KOPT-K1 (cell line): ENCODE measurements around the gene KIFC3.
A peak's percentile ranks its signal among the peaks of the same experiment; 100 is the strongest.

Experiments
- H3K27ac ChIP-seq: fragments of 200-600 bp; sonication (generic); 2 replicates; pipeline ENCODE4 v1.5.1; 2016; ENCODE audit warnings: antibody characterized with exemption, mild to moderate bottlenecking, low read depth, low read length; ENCODE audit not compliant: poor library complexity, severe bottlenecking
- H3K36me3 ChIP-seq: fragments of 200-600 bp; sonication (generic); 2 replicates; pipeline ENCODE4 v1.5.1; 2017; ENCODE audit warnings: antibody characterized with exemption, mild to moderate bottlenecking, low read length, moderate library complexity; ENCODE audit not compliant: insufficient read depth
- H3K9me3 ChIP-seq: fragments of 200-600 bp; sonication (generic); 2 replicates; pipeline ENCODE4 v1.5.1; 2017; ENCODE audit warnings: antibody characterized with exemption, low read length, mild to moderate bottlenecking; ENCODE audit not compliant: insufficient read depth, poor library complexity, severe bottlenecking

The KIFC3 gene

GRCh38 chr16:57743886-57744641 lies 58.2 kb downstream of the KIFC3 start:
- H3K9me3 ChIP-seq: no peaks in the 10 kb centered on the region
- no peak overlapping the region for H3K27ac ChIP-seq
- H3K36me3 ChIP-seq: peaks cover 72% of the 10 kb centered on the region

GRCh38 chr16:57743458-57743857 lies 58.8 kb downstream of the KIFC3 start:
- Histone ChIP-seq H3K27ac (no peak overlapping the region), H3K9me3 (no peaks in the 10 kb centered on the region), H3K36me3 (peaks cover 68% of the 10 kb centered on the region)

GRCh38 chr16:57742543-57742942 lies 59.7 kb downstream of the KIFC3 start:
- no peak overlapping the region for H3K27ac ChIP-seq
- H3K9me3 ChIP-seq: no peaks in the 10 kb centered on the region
- peaks cover 67% of the 10 kb centered on the region for H3K36me3 ChIP-seq

- no peak overlapping the region for H3K27ac ChIP-seq
- no peaks in the 10 kb centered on the region for H3K9me3 ChIP-seq
- peaks cover 67% of the 10 kb centered on the region for H3K36me3 ChIP-seq
These were observed 60.6 kb downstream of the KIFC3 start for GRCh38 chr16:57741660-57742191.

GRCh38 chr16:57740423-57741071 lies 61.7 kb downstream of the KIFC3 start:
- Histone ChIP-seq H3K36me3 (peaks cover 67% of the 10 kb centered on the region), H3K27ac (no peak overlapping the region), H3K9me3 (no peaks in the 10 kb centered on the region)

GRCh38 chr16:57739756-57740422 lies 62.4 kb downstream of the KIFC3 start:
- peaks cover 67% of the 10 kb centered on the region for H3K36me3 ChIP-seq
- H3K27ac ChIP-seq: no peak overlapping the region
- no peaks in the 10 kb centered on the region for H3K9me3 ChIP-seq

- H3K36me3 ChIP-seq: peaks cover 57% of the 10 kb centered on the region
These were observed 63.4 kb downstream of the KIFC3 start for GRCh38 chr16:57738844-57739243.

GRCh38 chr16:57736419-57737351 lies 65.6 kb downstream of the KIFC3 start:
- H3K36me3 ChIP-seq: peaks cover 36% of the 10 kb centered on the region; the same call in 1 of the 2 replicates
- peak overlapping the region; percentile 56 for H3K27ac ChIP-seq
- peaks cover 12% of the 10 kb centered on the region for H3K9me3 ChIP-seq

More at GRCh38 chr16:57738844-57739243, 63.4 kb downstream of the KIFC3 start:
- Histone ChIP-seq H3K27ac (no peak overlapping the region), H3K9me3 (no peaks in the 10 kb centered on the region)

- H3K9me3 ChIP-seq: peaks cover 12% of the 10 kb centered on the region
- peak within 1 kb of the TSS; percentile 82 for H3K27ac ChIP-seq
- peaks cover 28% of the 10 kb centered on the region; the same call in 1 of the 2 replicates for H3K36me3 ChIP-seq
These were observed 66.4 kb downstream of the KIFC3 start, which contains the start of gene KATNB1 for GRCh38 chr16:57735755-57736418. KATNB1 (plus strand) TSS chr16:57735770; CDS start chr16:57737244, 1,474 bp downstream.

- H3K9me3 ChIP-seq: peaks cover 12% of the 10 kb centered on the region
- peak overlapping the region; percentile 82 for H3K27ac ChIP-seq
- peaks cover 21% of the 10 kb centered on the region; the same call in 1 of the 2 replicates for H3K36me3 ChIP-seq
These were observed 67.2 kb downstream of the KIFC3 start for GRCh38 chr16:57734925-57735754.

GRCh38 chr16:57734308-57734924 lies 67.9 kb downstream of the KIFC3 start:
- Histone ChIP-seq H3K36me3 (peaks cover 14% of the 10 kb centered on the region; the same call in 1 of the 2 replicates), H3K27ac (peak overlapping the region; percentile 82), H3K9me3 (peaks cover 12% of the 10 kb centered on the region)

- peaks cover 12% of the 10 kb centered on the region for H3K9me3 ChIP-seq
- no peak overlapping the region for H3K27ac ChIP-seq
- peaks cover 9% of the 10 kb centered on the region; the same call in 1 of the 2 replicates for H3K36me3 ChIP-seq
These were observed 69.6 kb downstream of the KIFC3 start for GRCh38 chr16:57732714-57733113.

- Histone ChIP-seq H3K27ac (no peak overlapping the region), H3K9me3 (peaks cover 12% of the 10 kb centered on the region), H3K36me3 (peaks cover 2% of the 10 kb centered on the region; the same call in 1 of the 2 replicates)
These were observed 70.3 kb downstream of the KIFC3 start for GRCh38 chr16:57732037-57732436.
